VCaP (cell line): Measurements from ENCODE around the gene MAPT.

ENCODE experiments used
- H3K27ac ChIP-seq: fragments of 450-650 bp; 2 replicates; pipeline ENCODE4 v1.5.1; 2017
- CTCF ChIP-seq: fragments of 450-650 bp; conservative IDR thresholded peaks from 2 replicates; pipeline ENCODE4 v1.5.1; 2017; ENCODE audit warnings: mild to moderate bottlenecking, moderate library complexity

Gene MAPT

DNA sequence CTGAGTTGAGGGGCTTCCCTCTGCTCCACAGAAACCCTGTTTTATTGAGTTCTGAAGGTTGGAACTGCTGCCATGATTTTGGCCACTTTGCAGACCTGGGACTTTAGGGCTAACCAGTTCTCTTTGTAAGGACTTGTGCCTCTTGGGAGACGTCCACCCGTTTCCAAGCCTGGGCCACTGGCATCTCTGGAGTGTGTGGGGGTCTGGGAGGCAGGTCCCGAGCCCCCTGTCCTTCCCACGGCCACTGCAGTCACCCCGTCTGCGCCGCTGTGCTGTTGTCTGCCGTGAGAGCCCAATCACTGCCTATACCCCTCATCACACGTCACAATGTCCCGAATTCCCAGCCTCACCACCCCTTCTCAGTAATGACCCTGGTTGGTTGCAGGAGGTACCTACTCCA lies 130.7 kb downstream of the MAPT start:
- H3K27ac ChIP-seq: no peak overlapping the region
- no peak for TF ChIP-seq CTCF

DNA sequence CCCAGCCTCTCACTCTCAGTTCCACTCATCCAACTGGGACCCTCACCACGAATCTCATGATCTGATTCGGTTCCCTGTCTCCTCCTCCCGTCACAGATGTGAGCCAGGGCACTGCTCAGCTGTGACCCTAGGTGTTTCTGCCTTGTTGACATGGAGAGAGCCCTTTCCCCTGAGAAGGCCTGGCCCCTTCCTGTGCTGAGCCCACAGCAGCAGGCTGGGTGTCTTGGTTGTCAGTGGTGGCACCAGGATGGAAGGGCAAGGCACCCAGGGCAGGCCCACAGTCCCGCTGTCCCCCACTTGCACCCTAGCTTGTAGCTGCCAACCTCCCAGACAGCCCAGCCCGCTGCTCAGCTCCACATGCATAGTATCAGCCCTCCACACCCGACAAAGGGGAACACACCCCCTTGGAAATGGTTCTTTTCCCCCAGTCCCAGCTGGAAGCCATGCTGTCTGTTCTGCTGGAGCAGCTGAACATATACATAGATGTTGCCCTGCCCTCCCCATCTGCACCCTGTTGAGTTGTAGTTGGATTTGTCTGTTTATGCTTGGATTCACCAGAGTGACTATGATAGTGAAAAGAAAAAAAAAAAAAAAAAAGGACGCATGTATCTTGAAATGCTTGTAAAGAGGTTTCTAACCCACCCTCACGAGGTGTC lies 131.3 kb downstream of the MAPT start:
- TF ChIP-seq CTCF: no peak
- no peak overlapping the region for H3K27ac ChIP-seq

DNA sequence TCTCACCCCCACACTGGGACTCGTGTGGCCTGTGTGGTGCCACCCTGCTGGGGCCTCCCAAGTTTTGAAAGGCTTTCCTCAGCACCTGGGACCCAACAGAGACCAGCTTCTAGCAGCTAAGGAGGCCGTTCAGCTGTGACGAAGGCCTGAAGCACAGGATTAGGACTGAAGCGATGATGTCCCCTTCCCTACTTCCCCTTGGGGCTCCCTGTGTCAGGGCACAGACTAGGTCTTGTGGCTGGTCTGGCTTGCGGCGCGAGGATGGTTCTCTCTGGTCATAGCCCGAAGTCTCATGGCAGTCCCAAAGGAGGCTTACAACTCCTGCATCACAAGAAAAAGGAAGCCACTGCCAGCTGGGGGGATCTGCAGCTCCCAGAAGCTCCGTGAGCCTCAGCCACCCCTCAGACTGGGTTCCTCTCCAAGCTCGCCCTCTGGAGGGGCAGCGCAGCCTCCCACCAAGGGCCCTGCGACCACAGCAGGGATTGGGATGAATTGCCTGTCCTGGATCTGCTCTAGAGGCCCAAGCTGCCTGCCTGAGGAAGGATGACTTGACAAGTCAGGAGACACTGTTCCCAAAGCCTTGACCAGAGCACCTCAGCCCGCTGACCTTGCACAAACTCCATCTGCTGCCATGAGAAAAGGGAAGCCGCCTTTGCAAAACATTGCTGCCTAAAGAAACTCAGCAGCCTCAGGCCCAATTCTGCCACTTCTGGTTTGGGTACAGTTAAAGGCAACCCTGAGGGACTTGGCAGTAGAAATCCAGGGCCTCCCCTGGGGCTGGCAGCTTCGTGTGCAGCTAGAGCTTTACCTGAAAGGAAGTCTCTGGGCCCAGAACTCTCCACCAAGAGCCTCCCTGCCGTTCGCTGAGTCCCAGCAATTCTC lies 132.1 kb downstream of the MAPT start:
- TF ChIP-seq CTCF: no peak
- H3K27ac ChIP-seq: no peak overlapping the region

DNA sequence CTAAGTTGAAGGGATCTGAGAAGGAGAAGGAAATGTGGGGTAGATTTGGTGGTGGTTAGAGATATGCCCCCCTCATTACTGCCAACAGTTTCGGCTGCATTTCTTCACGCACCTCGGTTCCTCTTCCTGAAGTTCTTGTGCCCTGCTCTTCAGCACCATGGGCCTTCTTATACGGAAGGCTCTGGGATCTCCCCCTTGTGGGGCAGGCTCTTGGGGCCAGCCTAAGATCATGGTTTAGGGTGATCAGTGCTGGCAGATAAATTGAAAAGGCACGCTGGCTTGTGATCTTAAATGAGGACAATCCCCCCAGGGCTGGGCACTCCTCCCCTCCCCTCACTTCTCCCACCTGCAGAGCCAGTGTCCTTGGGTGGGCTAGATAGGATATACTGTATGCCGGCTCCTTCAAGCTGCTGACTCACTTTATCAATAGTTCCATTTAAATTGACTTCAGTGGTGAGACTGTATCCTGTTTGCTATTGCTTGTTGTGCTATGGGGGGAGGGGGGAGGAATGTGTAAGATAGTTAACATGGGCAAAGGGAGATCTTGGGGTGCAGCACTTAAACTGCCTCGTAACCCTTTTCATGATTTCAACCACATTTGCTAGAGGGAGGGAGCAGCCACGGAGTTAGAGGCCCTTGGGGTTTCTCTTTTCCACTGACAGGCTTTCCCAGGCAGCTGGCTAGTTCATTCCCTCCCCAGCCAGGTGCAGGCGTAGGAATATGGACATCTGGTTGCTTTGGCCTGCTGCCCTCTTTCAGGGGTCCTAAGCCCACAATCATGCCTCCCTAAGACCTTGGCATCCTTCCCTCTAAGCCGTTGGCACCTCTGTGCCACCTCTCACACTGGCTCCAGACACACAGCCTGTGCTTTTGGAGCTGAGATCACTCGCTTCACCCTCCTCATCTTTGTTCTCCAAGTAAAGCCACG lies 133.0 kb downstream of the MAPT start:
- no peak for TF ChIP-seq CTCF
- H3K27ac ChIP-seq: no peak overlapping the region

DNA sequence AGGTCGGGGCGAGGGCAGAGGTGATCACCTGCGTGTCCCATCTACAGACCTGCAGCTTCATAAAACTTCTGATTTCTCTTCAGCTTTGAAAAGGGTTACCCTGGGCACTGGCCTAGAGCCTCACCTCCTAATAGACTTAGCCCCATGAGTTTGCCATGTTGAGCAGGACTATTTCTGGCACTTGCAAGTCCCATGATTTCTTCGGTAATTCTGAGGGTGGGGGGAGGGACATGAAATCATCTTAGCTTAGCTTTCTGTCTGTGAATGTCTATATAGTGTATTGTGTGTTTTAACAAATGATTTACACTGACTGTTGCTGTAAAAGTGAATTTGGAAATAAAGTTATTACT lies 133.6 kb downstream of the MAPT start:
- TF ChIP-seq CTCF: no peak
- no peak overlapping the region for H3K27ac ChIP-seq

- H3K27ac ChIP-seq: no peak overlapping the region
- no peak for TF ChIP-seq CTCF
These were observed 134.0 kb downstream of the MAPT start for GRCh38 chr17:46028374-46028773.
